Panc1 (cell line): Measurements from ENCODE around the gene DSCAM. TPM values are rescaled to one million over a fixed set of nuclear protein-coding genes. Genes with fewer than 3 reads are reported as not detected.

Source experiments
- ATAC-seq: fragments of 200-7000 bp; cut with Tn5 transposase; 2 replicates; pipeline ENCODE4 v1.9.1; 2020; ENCODE audit warnings: mild to moderate bottlenecking, moderate library complexity
- BruUV-seq: library from RNA; stranded (reverse); fragments of 400-500 nt; replicated peaks from 2 replicates; lab custom pipeline; 2021; lab: Mats Ljungman, UMichigan
- CTCF ChIA-PET: fragments of 300-600 bp; sonication (Branson Sonifier 250); formaldehyde crosslinking; loops from one replicate; lab custom pipeline; 2022; ENCODE audit warnings: antibody characterized with exemption; lab: Charles Lee
- POLR2A ChIA-PET: fragments of 300-600 bp; sonication (Branson Sonifier 250); formaldehyde crosslinking; loops from one replicate; lab custom pipeline; 2022; ENCODE audit warnings: antibody characterized with exemption; lab: Charles Lee
- DNase-seq: peaks from one replicate; pipeline ENCODE4 v3.0.0-alpha.2; 2010; ENCODE audit warnings: low read depth, low spot score
- H3K27ac ChIP-seq: 2 replicates; pipeline ENCODE4 v1.5.1; 2011; ENCODE audit warnings: mild to moderate bottlenecking, low read length, inconsistent platforms
- H3K27me3 ChIP-seq: fragments of 200-500 bp; sonication (Bioruptor generic); 2 replicates; pipeline ENCODE4 v1.6.0; 2014; ENCODE audit warnings: low read length, inconsistent platforms; ENCODE audit not compliant: control insufficient read depth, insufficient read depth
- H3K36me3 ChIP-seq: fragments of 200-500 bp; sonication (Bioruptor generic); 2 replicates; pipeline ENCODE4 v1.5.1; 2014; ENCODE audit warnings: inconsistent platforms, mild to moderate bottlenecking, low read length, moderate library complexity; ENCODE audit not compliant: control insufficient read depth, insufficient read depth
- H3K4me1 ChIP-seq: 2 replicates; pipeline ENCODE4 v1.5.1; 2011; ENCODE audit warnings: inconsistent platforms, mild to moderate bottlenecking, low read length, moderate library complexity; ENCODE audit not compliant: control insufficient read depth, insufficient read depth
- H3K4me3 ChIP-seq, 2 experiments: 2 replicates each; pipeline ENCODE4 v1.5.1; 2011 to 2012; ENCODE audit warnings: low read depth in 2 of 2, low read length in 2 of 2, mild to moderate bottlenecking in 2 of 2, inconsistent platforms in 1 of 2, moderate library complexity in 1 of 2
- H3K9me3 ChIP-seq: fragments of 200-500 bp; sonication (Bioruptor generic); 2 replicates; pipeline ENCODE4 v1.5.1; 2014; ENCODE audit warnings: low read depth, mild to moderate bottlenecking, inconsistent platforms, low read length, moderate library complexity; ENCODE audit not compliant: control insufficient read depth, insufficient read depth
- POLR2AphosphoS5 ChIP-seq: IDR thresholded peaks from 2 replicates; pipeline ENCODE4 v1.6.1; 2012; ENCODE audit warnings: mild to moderate bottlenecking, low read depth, low read length, moderate library complexity
- SIN3A ChIP-seq: IDR thresholded peaks from 2 replicates; pipeline ENCODE4 v1.6.1; 2012; ENCODE audit warnings: low read depth, mild to moderate bottlenecking, low read length, moderate library complexity, borderline replicate concordance; ENCODE audit not compliant: insufficient read depth
- TCF7L2 ChIP-seq: IDR thresholded peaks from 2 replicates; pipeline ENCODE4 v1.6.1; 2011; ENCODE audit warnings: mild to moderate bottlenecking, low read depth, low read length, inconsistent platforms
- in situ Hi-C: cut with HindIII; loops from 2 replicates; pipeline ENCODE4 v1.10.0; 2016; ENCODE audit warnings: low sequenced_read_pairs, low pct_unique_long_range_greater_than_20kb
- intact Hi-C: fragments of 100-400 bp; cut with micrococcal nuclease; formaldehyde crosslinking; loops from one replicate; pipeline ENCODE4 v1.10.0; 2022; ENCODE audit not compliant: unreplicated experiment
- total RNA-seq: library from RNA; stranded (reverse); gene quantifications from one replicate; pipeline ENCODE4 v1.2.1, GENCODE V29; 2021; ENCODE audit not compliant: unreplicated experiment
- TF ChIP-seq, protein P1 (sequence below): fragments of 450-650 bp; IDR thresholded peaks from 2 replicates; pipeline ENCODE4 v1.5.1; 2017; ENCODE audit warnings: mild to moderate bottlenecking
- TF ChIP-seq, protein P2 (sequence below), 2 experiments: IDR thresholded peaks; 2 replicates each; pipeline ENCODE4 v1.6.1; 2011 to 2012; ENCODE audit warnings: low read depth in 2 of 2, control low read depth in 1 of 2, low read length in 1 of 2, mild to moderate bottlenecking in 1 of 2, moderate library complexity in 1 of 2; ENCODE audit not compliant: insufficient read depth in 1 of 2

Gene DSCAM
- total RNA-seq, 1 experiment from 2014 or later, result not detected

DNA sequence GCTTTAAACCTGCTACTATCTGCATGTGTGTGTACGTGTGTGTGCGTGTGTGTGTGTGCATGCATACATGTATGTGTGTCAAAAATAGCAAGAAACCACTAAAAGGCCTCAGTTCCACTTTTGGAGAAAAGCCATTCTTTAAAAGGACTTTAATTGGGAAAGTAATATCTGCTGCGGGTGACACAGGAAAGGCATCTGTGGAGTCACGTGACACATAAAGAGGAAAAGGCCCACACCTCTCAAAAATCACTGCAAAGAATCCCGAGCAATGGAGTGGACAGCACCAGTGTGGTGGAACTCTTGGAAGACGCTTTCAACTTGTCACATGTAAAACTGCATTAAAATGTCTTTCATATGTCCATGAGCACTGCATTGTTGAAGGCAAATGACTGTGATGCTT, 63.6 kb downstream of the DSCAM start:
- Histone ChIP-seq H3K27ac (no peak overlapping the region), H3K9me3 (no peaks in the 10 kb centered on the region), H3K4me3 (no peak overlapping the region), H3K4me1 (no peaks in the 10 kb centered on the region), H3K27me3 (no peaks in the 10 kb centered on the region), H3K36me3 (no peaks in the 10 kb centered on the region)
- in situ Hi-C loops, result no loop called here
- CTCF ChIA-PET, result no interaction called here
- BruUV-seq, result no TSS peak
- intact Hi-C loops, result no loop called here
- no peak for TF ChIP-seq SIN3A
- TF ChIP-seq TCF7L2, result no peak
- no peak for TF ChIP-seq POLR2AphosphoS5
- TF ChIP-seq, protein P1, sequence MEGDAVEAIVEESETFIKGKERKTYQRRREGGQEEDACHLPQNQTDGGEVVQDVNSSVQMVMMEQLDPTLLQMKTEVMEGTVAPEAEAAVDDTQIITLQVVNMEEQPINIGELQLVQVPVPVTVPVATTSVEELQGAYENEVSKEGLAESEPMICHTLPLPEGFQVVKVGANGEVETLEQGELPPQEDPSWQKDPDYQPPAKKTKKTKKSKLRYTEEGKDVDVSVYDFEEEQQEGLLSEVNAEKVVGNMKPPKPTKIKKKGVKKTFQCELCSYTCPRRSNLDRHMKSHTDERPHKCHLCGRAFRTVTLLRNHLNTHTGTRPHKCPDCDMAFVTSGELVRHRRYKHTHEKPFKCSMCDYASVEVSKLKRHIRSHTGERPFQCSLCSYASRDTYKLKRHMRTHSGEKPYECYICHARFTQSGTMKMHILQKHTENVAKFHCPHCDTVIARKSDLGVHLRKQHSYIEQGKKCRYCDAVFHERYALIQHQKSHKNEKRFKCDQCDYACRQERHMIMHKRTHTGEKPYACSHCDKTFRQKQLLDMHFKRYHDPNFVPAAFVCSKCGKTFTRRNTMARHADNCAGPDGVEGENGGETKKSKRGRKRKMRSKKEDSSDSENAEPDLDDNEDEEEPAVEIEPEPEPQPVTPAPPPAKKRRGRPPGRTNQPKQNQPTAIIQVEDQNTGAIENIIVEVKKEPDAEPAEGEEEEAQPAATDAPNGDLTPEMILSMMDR, result no peak
- TF ChIP-seq, protein P2, sequence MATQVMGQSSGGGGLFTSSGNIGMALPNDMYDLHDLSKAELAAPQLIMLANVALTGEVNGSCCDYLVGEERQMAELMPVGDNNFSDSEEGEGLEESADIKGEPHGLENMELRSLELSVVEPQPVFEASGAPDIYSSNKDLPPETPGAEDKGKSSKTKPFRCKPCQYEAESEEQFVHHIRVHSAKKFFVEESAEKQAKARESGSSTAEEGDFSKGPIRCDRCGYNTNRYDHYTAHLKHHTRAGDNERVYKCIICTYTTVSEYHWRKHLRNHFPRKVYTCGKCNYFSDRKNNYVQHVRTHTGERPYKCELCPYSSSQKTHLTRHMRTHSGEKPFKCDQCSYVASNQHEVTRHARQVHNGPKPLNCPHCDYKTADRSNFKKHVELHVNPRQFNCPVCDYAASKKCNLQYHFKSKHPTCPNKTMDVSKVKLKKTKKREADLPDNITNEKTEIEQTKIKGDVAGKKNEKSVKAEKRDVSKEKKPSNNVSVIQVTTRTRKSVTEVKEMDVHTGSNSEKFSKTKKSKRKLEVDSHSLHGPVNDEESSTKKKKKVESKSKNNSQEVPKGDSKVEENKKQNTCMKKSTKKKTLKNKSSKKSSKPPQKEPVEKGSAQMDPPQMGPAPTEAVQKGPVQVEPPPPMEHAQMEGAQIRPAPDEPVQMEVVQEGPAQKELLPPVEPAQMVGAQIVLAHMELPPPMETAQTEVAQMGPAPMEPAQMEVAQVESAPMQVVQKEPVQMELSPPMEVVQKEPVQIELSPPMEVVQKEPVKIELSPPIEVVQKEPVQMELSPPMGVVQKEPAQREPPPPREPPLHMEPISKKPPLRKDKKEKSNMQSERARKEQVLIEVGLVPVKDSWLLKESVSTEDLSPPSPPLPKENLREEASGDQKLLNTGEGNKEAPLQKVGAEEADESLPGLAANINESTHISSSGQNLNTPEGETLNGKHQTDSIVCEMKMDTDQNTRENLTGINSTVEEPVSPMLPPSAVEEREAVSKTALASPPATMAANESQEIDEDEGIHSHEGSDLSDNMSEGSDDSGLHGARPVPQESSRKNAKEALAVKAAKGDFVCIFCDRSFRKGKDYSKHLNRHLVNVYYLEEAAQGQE (IDR thresholded peaks at IDR 0.05; ENCODE audit: insufficient read depth in 1 of 2, low read depth in 2 of 2, low read length in 1 of 2), result no peak
- ATAC-seq (no peak), DNase-seq (no peak)
- POLR2A ChIA-PET, result no interaction called here

DNA sequence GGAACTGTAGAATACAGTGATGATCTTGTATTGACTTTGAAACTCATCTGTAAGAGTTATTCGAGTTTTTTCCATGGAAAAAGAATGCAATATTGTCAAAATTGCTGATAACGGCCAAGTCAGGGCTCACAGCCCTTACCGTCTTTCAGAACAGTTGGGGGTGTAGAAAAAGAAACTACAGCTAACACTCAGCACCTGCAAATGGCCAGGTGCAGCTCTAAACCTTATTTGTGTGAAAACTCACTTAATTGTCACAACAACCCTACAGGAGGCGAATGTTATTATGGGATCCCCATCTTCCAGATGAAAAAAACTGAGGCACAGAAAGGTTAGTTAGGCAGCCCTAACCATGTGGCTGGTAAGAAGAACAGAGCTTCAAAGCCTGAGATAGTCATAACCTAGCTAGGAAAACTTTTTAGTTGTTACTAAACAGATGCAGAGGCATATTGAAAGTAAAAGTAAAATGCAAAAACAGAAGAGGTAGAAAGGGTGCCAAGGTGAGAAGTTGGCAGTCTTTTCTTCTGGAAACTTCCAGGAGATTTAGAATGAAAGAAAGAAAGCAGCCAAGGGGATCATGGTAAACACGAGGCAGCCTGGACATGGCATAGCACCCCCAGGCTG, 76.4 kb downstream of the DSCAM start:
- Histone ChIP-seq H3K9me3 (no peaks in the 10 kb centered on the region), H3K36me3 (no peaks in the 10 kb centered on the region), H3K4me3 (no peak overlapping the region), H3K4me1 (no peaks in the 10 kb centered on the region), H3K27ac (no peak overlapping the region), H3K27me3 (no peaks in the 10 kb centered on the region)
- POLR2A ChIA-PET, result no interaction called here
- TF ChIP-seq, protein P1, result no peak
- TF ChIP-seq POLR2AphosphoS5 (no peak), TCF7L2 (no peak), SIN3A (no peak)
- TF ChIP-seq, protein P2 (IDR thresholded peaks at IDR 0.05; ENCODE audit: insufficient read depth in 1 of 2, low read depth in 2 of 2, low read length in 1 of 2), result no peak
- BruUV-seq, result no TSS peak
- ATAC-seq (no peak), DNase-seq (no peak)
- in situ Hi-C loops (no loop called here), intact Hi-C loops (no loop called here)
- CTCF ChIA-PET, result no interaction called here
